CD4-positive, alpha-beta T cell (primary cell): ENCODE measurements around the gene ABCC3. TPM values are rescaled to one million over a fixed set of nuclear protein-coding genes. Genes with fewer than 3 reads are reported as not detected.

Source experiments
- ATAC-seq: fragments of 200-7000 bp; cut with Tn5 transposase; one replicate; pipeline ENCODE4 v1.10.0; 2022; ENCODE audit warnings: mild to moderate bottlenecking; ENCODE audit not compliant: poor library complexity
- CTCF ChIA-PET: fragments of 350-600 bp; sonication (Branson Sonifier 250); formaldehyde crosslinking; loops from one replicate; lab custom pipeline; 2021; ENCODE audit warnings: antibody characterized with exemption, inconsistent platforms; lab: Charles Lee
- POLR2A ChIA-PET: fragments of 350-600 bp; sonication (Branson Sonifier 250); formaldehyde crosslinking; loops from one replicate; lab custom pipeline; 2021; ENCODE audit warnings: antibody characterized with exemption, inconsistent platforms; lab: Charles Lee
- DNase-seq, 14 experiments: peaks; one replicate each; pipeline ENCODE4 v3.0.0-alpha.2; 2013 to 2020; ENCODE audit warnings: mixed read lengths in 2 of 14
- H3K27ac ChIP-seq, 2 donors: one replicate each; pipeline versions ENCODE4 v1.5.1 to v1.7.0; 2013; ENCODE audit warnings: low read length in 2 of 2, low read depth in 1 of 2, mild to moderate bottlenecking in 1 of 2
- H3K27me3 ChIP-seq, 2 experiments: 1 replicate in 1 of 2; 2 replicates in 1 of 2; pipeline versions ENCODE4 v1.6.1 to v1.7.0; 2013; ENCODE audit warnings: low read length in 2 of 2, control low read depth in 1 of 2, mild to moderate bottlenecking in 1 of 2, moderate library complexity in 1 of 2; ENCODE audit not compliant: insufficient read depth in 2 of 2, control insufficient read depth in 1 of 2
- H3K36me3 ChIP-seq: one replicate; pipeline ENCODE4 v1.6.1; 2013; ENCODE audit warnings: low read length, control low read depth; ENCODE audit not compliant: insufficient read depth
- H3K4me1 ChIP-seq: one replicate; pipeline ENCODE4 v1.6.1; 2013; ENCODE audit warnings: low read length, control low read depth; ENCODE audit not compliant: insufficient read depth
- H3K4me3 ChIP-seq: one replicate; pipeline ENCODE4 v1.5.1; 2013; ENCODE audit warnings: mild to moderate bottlenecking, low read length, moderate library complexity
- H3K9me3 ChIP-seq, 2 experiments: 1 replicate in 1 of 2; 2 replicates in 1 of 2; pipeline versions ENCODE4 v1.6.1 to v1.7.0; 2013; ENCODE audit warnings: low read length in 2 of 2, mild to moderate bottlenecking in 2 of 2, control low read depth in 1 of 2, moderate library complexity in 1 of 2; ENCODE audit not compliant: control insufficient read depth in 1 of 2, insufficient read depth in 1 of 2
- H3K27ac Mint-ChIP-seq: one replicate; pipeline ENCODE4 v1.8.0; 2020; ENCODE audit warnings: mixed read lengths
- H3K27me3 Mint-ChIP-seq: one replicate; pipeline ENCODE4 v1.8.0; 2021; ENCODE audit warnings: mixed read lengths
- H3K36me3 Mint-ChIP-seq: one replicate; pipeline ENCODE4 v1.8.0; 2021; ENCODE audit warnings: low read depth, mixed read lengths
- H3K4me1 Mint-ChIP-seq: one replicate; pipeline ENCODE4 v1.8.0; 2021; ENCODE audit warnings: low read depth, mixed read lengths
- H3K4me3 Mint-ChIP-seq: one replicate; pipeline ENCODE4 v1.8.0; 2020; ENCODE audit warnings: mild to moderate bottlenecking, mixed read lengths
- H3K9me3 Mint-ChIP-seq: one replicate; pipeline ENCODE4 v1.8.0; 2020; ENCODE audit warnings: mixed read lengths
- CTCF ChIP-seq: fragments of 200-600 bp; IDR thresholded peaks from one replicate; pipeline ENCODE4 v1.8.0; 2022; ENCODE audit warnings: antibody characterized with exemption, mild to moderate bottlenecking
- intact Hi-C, 2 experiments: fragments of 100-400 bp; cut with DNase I in 1 of 2; cut with micrococcal nuclease in 1 of 2; formaldehyde crosslinking; loops; one replicate each; pipeline versions ENCODE4 v1.15.1 to v1.9.0; 2023 to 2025; cut with DNase I, micrococcal nuclease
- total RNA-seq, 174 experiments: library from RNA in 2 of 174; stranded (reverse) in 2 of 174; gene quantifications; one replicate each; pipeline ENCODE4 v1.2.3 and lab custom pipeline; 2021 to 2026

The ABCC3 gene
- total RNA-seq, 2 experiments from 2014 or later = 0.19 TPM; not detected in 1

- no peak for DNase-seq
- intact Hi-C loops = no loop called here
- peaks cover 9% of the 10 kb centered on the region for H3K4me1 ChIP-seq
- Mint-ChIP-seq H3K27me3 (peaks cover 81% of the 10 kb centered on the region), H3K4me3 (no peak overlapping the region), H3K36me3 (no peaks in the 10 kb centered on the region), H3K4me1 (peaks cover 9% of the 10 kb centered on the region), H3K27ac (no peak overlapping the region), H3K9me3 (no peaks in the 10 kb centered on the region)
- ATAC-seq = no peak
- no peak overlapping the region for H3K4me3 ChIP-seq
- no peaks in the 10 kb centered on the region for H3K36me3 ChIP-seq
- TF ChIP-seq CTCF = no peak
- POLR2A ChIA-PET = no interaction called here
- peaks cover 51 to 54% of the 10 kb centered on the region in 2 experiments for H3K27me3 ChIP-seq
- no peak overlapping the region for H3K27ac ChIP-seq
- CTCF ChIA-PET = interaction anchor here (1.4 kb wide), 1 partner anchor 10 kb away, joined by 3 read pairs; no protein-coding TSS in a partner anchor
- no peaks in the 10 kb centered on the region for H3K9me3 ChIP-seq
Observed at GRCh38 chr17:50636804-50637195, 2.1 kb downstream of the ABCC3 start.

- no peak overlapping the region for H3K4me3 ChIP-seq
- H3K4me1 ChIP-seq = peaks cover 9% of the 10 kb centered on the region
- no peaks in the 10 kb centered on the region for H3K9me3 ChIP-seq
- Mint-ChIP-seq H3K9me3 (no peaks in the 10 kb centered on the region), H3K4me1 (peaks cover 7% of the 10 kb centered on the region), H3K27me3 (peaks cover 70% of the 10 kb centered on the region), H3K36me3 (no peaks in the 10 kb centered on the region), H3K27ac (no peak overlapping the region), H3K4me3 (no peak overlapping the region)
- no peak overlapping the region for H3K27ac ChIP-seq
- H3K27me3 ChIP-seq = peaks cover 45 to 48% of the 10 kb centered on the region in 2 experiments
- DNase-seq (no peak), ATAC-seq (no peak)
- no peak for TF ChIP-seq CTCF
- intact Hi-C loops = no loop called here
- POLR2A ChIA-PET = no interaction called here
- CTCF ChIA-PET = interaction anchor here (1.2 kb wide), 1 partner anchor 92 kb away, joined by 3 read pairs; no protein-coding TSS in a partner anchor
- no peaks in the 10 kb centered on the region for H3K36me3 ChIP-seq
Observed at GRCh38 chr17:50637829-50638605, 3.3 kb downstream of the ABCC3 start.

GRCh38 chr17:50638606-50638965, 3.9 kb downstream of the ABCC3 start:
- H3K36me3 Mint-ChIP-seq = no peaks in the 10 kb centered on the region
- POLR2A ChIA-PET = no interaction called here

More at GRCh38 chr17:50638606-50638965, 3.9 kb downstream of the ABCC3 start:
- peaks cover 3% of the 10 kb centered on the region for H3K4me1 Mint-ChIP-seq
- no peaks in the 10 kb centered on the region for H3K9me3 ChIP-seq
- H3K27me3 ChIP-seq = peaks cover 44 to 48% of the 10 kb centered on the region in 2 experiments
- H3K27ac ChIP-seq = no peak overlapping the region
- DNase-seq = no peak
- peaks cover 9% of the 10 kb centered on the region for H3K4me1 ChIP-seq
- intact Hi-C loops = no loop called here
- peaks cover 70% of the 10 kb centered on the region for H3K27me3 Mint-ChIP-seq
- no peaks in the 10 kb centered on the region for H3K36me3 ChIP-seq
- no peak for TF ChIP-seq CTCF
- CTCF ChIA-PET = interaction anchor here (1.2 kb wide), 1 partner anchor 92 kb away, joined by 3 read pairs; no protein-coding TSS in a partner anchor
- no peak overlapping the region for H3K4me3 Mint-ChIP-seq
- H3K27ac Mint-ChIP-seq = no peak overlapping the region
- no peak overlapping the region for H3K4me3 ChIP-seq
- no peaks in the 10 kb centered on the region for H3K9me3 Mint-ChIP-seq
- no peak for ATAC-seq
